ENCODE results near the gene P2RY11. TPM values are rescaled to one million over a fixed set of nuclear protein-coding genes. Genes with fewer than 3 reads are reported as not detected.

The P2RY11 gene
- total RNA-seq, 1 experiment from 2014 or later: 23.7 TPM

- no peaks in the 10 kb centered on the region for H3K27me3 ChIP-seq (ENCODE audit: insufficient read depth, low read depth)
- no peaks in the 10 kb centered on the region for H3K79me2 ChIP-seq (ENCODE audit: low read depth)
- H2AFZ ChIP-seq: no peak overlapping the region
- BruUV-seq (replicated peaks): no TSS peak
- peaks cover 3% of the 10 kb centered on the region; the same call in 1 of the 2 replicates for H4K20me1 ChIP-seq (ENCODE audit: insufficient read depth)
- H3K4me1 ChIP-seq (replicated peaks; ENCODE audit: insufficient read depth): no peaks in the 10 kb centered on the region
- H3K4me2 ChIP-seq: no peak overlapping the region
- no peak for DNase-seq
- intact Hi-C loops (cut with micrococcal nuclease; ENCODE audit: unreplicated experiment): no loop called here
- POLR2A ChIA-PET (ENCODE audit: unreplicated experiment): no interaction called here
- no peak overlapping the region for H3K27ac ChIP-seq
- no peak overlapping the region for H3K4me3 ChIP-seq
- TF ChIP-seq EZH2 (IDR thresholded peaks at IDR 0.05; ENCODE audit: low read depth) (no peak), CTCF (conservative IDR thresholded peaks at IDR 0.05) (no peak)
- no peaks in the 10 kb centered on the region for H3K9me3 ChIP-seq (ENCODE audit: insufficient read depth, low read depth)
- CTCF ChIA-PET: no interaction called here
- H3K9me2 ChIP-seq (ENCODE audit: insufficient read depth): no peaks in the 10 kb centered on the region
- peaks cover 33% of the 10 kb centered on the region for H3K36me3 ChIP-seq (ENCODE audit: low read depth)
- peaks cover 6% of the 10 kb centered on the region; the same call in 1 of the 2 replicates for H3F3A ChIP-seq (ENCODE audit: insufficient read depth, low read depth)
These were observed 44.3 kb downstream of the P2RY11 start for GRCh38 chr19:10155839-10156238.

- POLR2A ChIA-PET (ENCODE audit: unreplicated experiment): no interaction called here
- no peak overlapping the region for H3K4me2 ChIP-seq
- intact Hi-C loops (cut with micrococcal nuclease; ENCODE audit: unreplicated experiment): no loop called here
- H3K36me3 ChIP-seq (ENCODE audit: low read depth): peaks cover 38% of the 10 kb centered on the region
- H3F3A ChIP-seq (ENCODE audit: insufficient read depth, low read depth): peaks cover 18% of the 10 kb centered on the region; the same call in 1 of the 2 replicates
- H3K27ac ChIP-seq: no peak overlapping the region
- no peaks in the 10 kb centered on the region; the same call in 1 of the 2 replicates for H4K20me1 ChIP-seq (ENCODE audit: insufficient read depth)
- no peak for DNase-seq
- H3K9me2 ChIP-seq (ENCODE audit: insufficient read depth): no peaks in the 10 kb centered on the region
- H2AFZ ChIP-seq: no peak overlapping the region
- no peaks in the 10 kb centered on the region for H3K27me3 ChIP-seq (ENCODE audit: insufficient read depth, low read depth)
- H3K4me3 ChIP-seq: no peak overlapping the region
- no peak for TF ChIP-seq EZH2 (IDR thresholded peaks at IDR 0.05; ENCODE audit: low read depth)
- no peak for TF ChIP-seq CTCF (conservative IDR thresholded peaks at IDR 0.05)
- H3K4me1 ChIP-seq (replicated peaks; ENCODE audit: insufficient read depth): no peaks in the 10 kb centered on the region
- no peaks in the 10 kb centered on the region for H3K9me3 ChIP-seq (ENCODE audit: insufficient read depth, low read depth)
- H3K79me2 ChIP-seq (ENCODE audit: low read depth): no peaks in the 10 kb centered on the region
- BruUV-seq (replicated peaks): no TSS peak
- CTCF ChIA-PET: no interaction called here
These were observed 46.6 kb downstream of the P2RY11 start for GRCh38 chr19:10158071-10158470.

- Histone ChIP-seq H3K4me1 (replicated peaks; ENCODE audit: insufficient read depth) (no peaks in the 10 kb centered on the region), H3K4me2 (no peak overlapping the region), H4K20me1 (ENCODE audit: insufficient read depth) (no peaks in the 10 kb centered on the region; the same call in 1 of the 2 replicates), H3K36me3 (ENCODE audit: low read depth) (peaks cover 37% of the 10 kb centered on the region), H3K27ac (no peak overlapping the region), H3K9me3 (ENCODE audit: insufficient read depth, low read depth) (no peaks in the 10 kb centered on the region), H2AFZ (no peak overlapping the region), H3K4me3 (no peak overlapping the region), H3K9me2 (ENCODE audit: insufficient read depth) (no peaks in the 10 kb centered on the region), H3K79me2 (ENCODE audit: low read depth) (no peaks in the 10 kb centered on the region), H3K27me3 (ENCODE audit: insufficient read depth, low read depth) (no peaks in the 10 kb centered on the region), H3F3A (ENCODE audit: insufficient read depth, low read depth) (peaks cover 18% of the 10 kb centered on the region; the same call in 1 of the 2 replicates)
- TF ChIP-seq CTCF (conservative IDR thresholded peaks at IDR 0.05) (no peak), EZH2 (IDR thresholded peaks at IDR 0.05; ENCODE audit: low read depth) (no peak)
- ChIA-PET POLR2A (ENCODE audit: unreplicated experiment) (no interaction called here), CTCF (no interaction called here)
- no TSS peak for BruUV-seq (replicated peaks)
- no peak for DNase-seq
- intact Hi-C loops (cut with micrococcal nuclease; ENCODE audit: unreplicated experiment): no loop called here
These were observed 47.0 kb downstream of the P2RY11 start for GRCh38 chr19:10158485-10158884.

Measured in PC-9 (cell line).